ENCODE data around the gene PTPN4. TPM values are rescaled to one million over a fixed set of nuclear protein-coding genes. Genes with fewer than 3 reads are reported as not detected.

The PTPN4 gene
- total and polyA plus RNA-seq, 10 of the 15 experiments (the other 5 are each of a cell fraction or from before 2014, with no cell fraction given) = 5.0 to 29.7 (median 23.7) TPM

GRCh38 chr2:120012771-120013596 is 253.3 kb downstream of the PTPN4 start, which contains the start of gene EPB41L5 (continued):
- TF ChIP-seq RB1 (IDR thresholded peaks at IDR 0.05; ENCODE audit: borderline replicate concordance) (peak; percentile 31; the same call in 1 of the 2 replicates), MEF2A (IDR thresholded peaks at IDR 0.05; ENCODE audit: insufficient read depth, low read depth, low read length) (no peak), MYC (IDR thresholded peaks at IDR 0.05; ENCODE audit: insufficient read depth, insufficient read length, insufficient replicate concordance, low read length, severe bottlenecking) (no peak), ZNF592 (IDR thresholded peaks at IDR 0.05) (no peak), KAT2A (conservative IDR thresholded peaks at IDR 0.05; ENCODE audit: control insufficient read depth, low read depth, low read length) (no peak), ASH2L (IDR thresholded peaks at IDR 0.05; ENCODE audit: borderline replicate concordance, low read depth) (no peak), SIN3A (IDR thresholded peaks at IDR 0.05; ENCODE audit: low read depth, low read length) (peak; percentile 26; the same call in 1 of the 2 replicates), MTA2 (IDR thresholded peaks at IDR 0.05; ENCODE audit: low read depth) (no peak), RELA (IDR thresholded peaks at IDR 0.05; ENCODE audit: borderline replicate concordance, partially characterized antibody) (no peak), FOXM1 (IDR thresholded peaks at IDR 0.05; ENCODE audit: low read depth, low read length) (0 out of 2 replicates have a peak, but pooled peaks have one; percentile 15), KLF5 (IDR thresholded peaks at IDR 0.05; ENCODE audit: partially characterized antibody) (peak; percentile 49), SPI1 (IDR thresholded peaks at IDR 0.05; ENCODE audit: borderline replicate concordance, insufficient read depth, low read depth, low read length) (no peak), POLR2AphosphoS5 (IDR thresholded peaks at IDR 0.05; ENCODE audit: low read length) (0 out of 2 replicates have a peak, but pooled peaks have one; percentile 55), RUNX3 (IDR thresholded peaks at IDR 0.05; ENCODE audit: low read length) (0 out of 2 replicates have a peak, but pooled peaks have one; percentile 15), BCL11A (IDR thresholded peaks at IDR 0.05; ENCODE audit: low read depth, low read length) (no peak), MTA3 (IDR thresholded peaks at IDR 0.05; ENCODE audit: borderline replicate concordance, low read length) (no peak), CREB1 (IDR thresholded peaks at IDR 0.05; ENCODE audit: low read depth) (0 out of 2 replicates have a peak, but pooled peaks have one; percentile 25)
- TF ChIP-seq, protein P1, sequence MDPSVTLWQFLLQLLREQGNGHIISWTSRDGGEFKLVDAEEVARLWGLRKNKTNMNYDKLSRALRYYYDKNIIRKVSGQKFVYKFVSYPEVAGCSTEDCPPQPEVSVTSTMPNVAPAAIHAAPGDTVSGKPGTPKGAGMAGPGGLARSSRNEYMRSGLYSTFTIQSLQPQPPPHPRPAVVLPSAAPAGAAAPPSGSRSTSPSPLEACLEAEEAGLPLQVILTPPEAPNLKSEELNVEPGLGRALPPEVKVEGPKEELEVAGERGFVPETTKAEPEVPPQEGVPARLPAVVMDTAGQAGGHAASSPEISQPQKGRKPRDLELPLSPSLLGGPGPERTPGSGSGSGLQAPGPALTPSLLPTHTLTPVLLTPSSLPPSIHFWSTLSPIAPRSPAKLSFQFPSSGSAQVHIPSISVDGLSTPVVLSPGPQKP (IDR thresholded peaks at IDR 0.05; ENCODE audit: low read depth, low read length) = peak; percentile 38; the same call in 1 of the 2 replicates
- TF ChIP-seq, protein P2, sequence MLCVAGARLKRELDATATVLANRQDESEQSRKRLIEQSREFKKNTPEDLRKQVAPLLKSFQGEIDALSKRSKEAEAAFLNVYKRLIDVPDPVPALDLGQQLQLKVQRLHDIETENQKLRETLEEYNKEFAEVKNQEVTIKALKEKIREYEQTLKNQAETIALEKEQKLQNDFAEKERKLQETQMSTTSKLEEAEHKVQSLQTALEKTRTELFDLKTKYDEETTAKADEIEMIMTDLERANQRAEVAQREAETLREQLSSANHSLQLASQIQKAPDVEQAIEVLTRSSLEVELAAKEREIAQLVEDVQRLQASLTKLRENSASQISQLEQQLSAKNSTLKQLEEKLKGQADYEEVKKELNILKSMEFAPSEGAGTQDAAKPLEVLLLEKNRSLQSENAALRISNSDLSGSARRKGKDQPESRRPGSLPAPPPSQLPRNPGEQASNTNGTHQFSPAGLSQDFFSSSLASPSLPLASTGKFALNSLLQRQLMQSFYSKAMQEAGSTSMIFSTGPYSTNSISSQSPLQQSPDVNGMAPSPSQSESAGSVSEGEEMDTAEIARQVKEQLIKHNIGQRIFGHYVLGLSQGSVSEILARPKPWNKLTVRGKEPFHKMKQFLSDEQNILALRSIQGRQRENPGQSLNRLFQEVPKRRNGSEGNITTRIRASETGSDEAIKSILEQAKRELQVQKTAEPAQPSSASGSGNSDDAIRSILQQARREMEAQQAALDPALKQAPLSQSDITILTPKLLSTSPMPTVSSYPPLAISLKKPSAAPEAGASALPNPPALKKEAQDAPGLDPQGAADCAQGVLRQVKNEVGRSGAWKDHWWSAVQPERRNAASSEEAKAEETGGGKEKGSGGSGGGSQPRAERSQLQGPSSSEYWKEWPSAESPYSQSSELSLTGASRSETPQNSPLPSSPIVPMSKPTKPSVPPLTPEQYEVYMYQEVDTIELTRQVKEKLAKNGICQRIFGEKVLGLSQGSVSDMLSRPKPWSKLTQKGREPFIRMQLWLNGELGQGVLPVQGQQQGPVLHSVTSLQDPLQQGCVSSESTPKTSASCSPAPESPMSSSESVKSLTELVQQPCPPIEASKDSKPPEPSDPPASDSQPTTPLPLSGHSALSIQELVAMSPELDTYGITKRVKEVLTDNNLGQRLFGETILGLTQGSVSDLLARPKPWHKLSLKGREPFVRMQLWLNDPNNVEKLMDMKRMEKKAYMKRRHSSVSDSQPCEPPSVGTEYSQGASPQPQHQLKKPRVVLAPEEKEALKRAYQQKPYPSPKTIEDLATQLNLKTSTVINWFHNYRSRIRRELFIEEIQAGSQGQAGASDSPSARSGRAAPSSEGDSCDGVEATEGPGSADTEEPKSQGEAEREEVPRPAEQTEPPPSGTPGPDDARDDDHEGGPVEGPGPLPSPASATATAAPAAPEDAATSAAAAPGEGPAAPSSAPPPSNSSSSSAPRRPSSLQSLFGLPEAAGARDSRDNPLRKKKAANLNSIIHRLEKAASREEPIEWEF (IDR thresholded peaks at IDR 0.05; ENCODE audit: insufficient replicate concordance, low read depth, low read length) = no peak

Measured in GM12878 (cell line).